HG03575 (cell line): ENCODE results near the gene CTTNBP2.

Source experiments
- ATAC-seq: cut with Tn5 transposase; IDR thresholded peaks from one replicate; pipeline ENCODE4 v1.9.1; 2021; ENCODE audit not compliant: unreplicated experiment, insufficient number of reproducible peaks, low FRiP score; ENCODE audit errors: extremely low read depth

The CTTNBP2 gene

DNA sequence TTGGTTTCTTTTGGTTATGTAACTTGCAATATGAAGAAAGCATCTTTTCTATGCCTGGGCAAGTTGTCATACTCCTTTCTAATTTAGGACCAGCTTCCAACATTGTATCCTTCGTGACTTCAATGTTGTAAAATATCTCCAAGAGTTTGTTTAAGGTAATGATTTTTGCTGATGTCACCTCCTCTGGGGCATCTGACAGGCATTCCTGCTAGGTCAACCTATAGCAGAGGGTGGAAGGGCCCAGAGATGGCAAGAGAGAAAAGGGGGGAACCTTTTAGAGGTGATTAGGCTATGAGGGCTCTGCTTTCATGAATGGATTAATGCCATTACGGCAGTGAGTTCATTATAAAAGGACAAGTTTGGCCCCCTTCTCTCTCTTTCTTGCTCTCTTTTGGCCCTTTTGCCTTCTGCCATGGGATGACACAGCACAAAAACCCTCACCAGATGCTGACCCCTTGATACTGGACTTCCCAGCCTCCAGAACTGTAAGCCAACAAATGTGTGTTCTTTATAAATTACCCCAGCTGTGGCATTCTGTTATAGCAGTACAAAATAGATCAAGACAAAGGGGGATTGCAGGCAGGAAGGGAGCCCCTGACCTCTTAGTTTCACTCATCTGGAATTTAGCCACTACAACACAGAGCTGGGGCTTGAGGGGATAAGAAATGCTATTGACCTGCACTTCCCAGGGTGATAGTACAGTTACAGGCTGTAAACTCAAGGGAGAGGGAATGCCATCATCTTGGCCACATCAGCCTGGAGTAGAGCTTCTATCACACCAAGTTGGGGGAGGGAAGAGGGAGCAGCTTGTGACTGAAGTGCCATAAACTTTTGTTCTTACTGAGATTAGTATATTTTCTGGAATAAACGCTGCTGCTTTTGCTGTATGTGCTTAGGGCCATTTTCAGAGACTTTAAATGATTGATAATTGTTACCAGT lies 197.5 kb downstream of the CTTNBP2 start:
- ATAC-seq: no peak

DNA sequence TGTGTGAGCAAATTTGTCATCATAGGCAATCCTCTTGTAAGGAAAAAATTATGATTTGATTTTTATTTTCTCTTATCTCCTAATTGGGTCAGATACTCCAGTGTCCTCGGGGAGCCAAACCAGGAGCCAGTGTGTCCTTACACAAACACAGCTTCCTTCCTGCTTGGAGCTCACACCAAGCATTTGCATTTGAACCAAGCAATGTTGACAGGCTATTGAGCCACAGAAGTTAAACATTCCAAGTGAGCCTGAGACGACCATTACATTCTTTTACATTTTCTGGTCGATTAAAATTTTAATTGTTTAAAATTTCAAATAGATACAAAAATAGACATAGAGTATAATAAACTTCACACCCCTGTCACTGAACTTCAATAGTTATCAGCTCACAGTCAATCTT lies 198.6 kb downstream of the CTTNBP2 start:
- ATAC-seq: no peak

DNA sequence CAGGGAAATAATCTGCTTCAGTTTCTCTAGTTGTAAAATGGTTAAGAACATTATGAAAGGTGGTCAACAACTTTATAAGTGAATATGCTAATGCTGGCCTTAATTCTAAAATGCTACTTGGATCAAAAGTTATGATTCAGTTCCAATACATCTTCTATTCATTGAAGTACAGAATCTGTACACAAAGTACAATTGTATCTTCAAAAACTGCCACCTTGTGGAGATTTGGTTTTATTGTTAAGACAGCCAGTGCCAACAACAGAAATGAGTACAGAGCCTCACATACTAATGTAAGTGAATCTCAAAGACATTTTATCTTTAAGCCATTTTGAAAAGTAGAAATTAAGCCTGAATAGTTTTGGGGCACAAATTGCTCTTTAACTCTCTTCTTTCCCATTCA lies 199.4 kb downstream of the CTTNBP2 start:
- no peak for ATAC-seq

DNA sequence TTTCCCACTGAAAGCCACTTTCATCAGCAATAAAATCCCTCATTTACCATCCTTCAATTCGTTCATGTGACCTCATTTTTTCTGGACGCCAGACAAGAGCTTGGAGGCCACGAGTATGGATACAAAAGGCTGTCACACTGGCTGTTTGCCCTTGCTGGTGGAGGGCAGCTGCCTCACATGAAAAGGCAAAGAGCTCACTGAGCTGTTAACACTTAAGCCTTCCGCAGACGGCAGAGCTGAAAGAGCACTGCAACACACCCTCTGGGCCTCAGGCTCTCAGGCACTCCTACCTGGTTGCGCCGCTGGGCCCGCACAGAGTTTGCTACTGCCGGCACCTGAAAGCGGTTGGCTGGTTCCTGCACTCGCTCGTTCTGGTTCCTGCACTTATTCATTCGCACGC lies 199.9 kb downstream of the CTTNBP2 start:
- ATAC-seq: no peak

DNA sequence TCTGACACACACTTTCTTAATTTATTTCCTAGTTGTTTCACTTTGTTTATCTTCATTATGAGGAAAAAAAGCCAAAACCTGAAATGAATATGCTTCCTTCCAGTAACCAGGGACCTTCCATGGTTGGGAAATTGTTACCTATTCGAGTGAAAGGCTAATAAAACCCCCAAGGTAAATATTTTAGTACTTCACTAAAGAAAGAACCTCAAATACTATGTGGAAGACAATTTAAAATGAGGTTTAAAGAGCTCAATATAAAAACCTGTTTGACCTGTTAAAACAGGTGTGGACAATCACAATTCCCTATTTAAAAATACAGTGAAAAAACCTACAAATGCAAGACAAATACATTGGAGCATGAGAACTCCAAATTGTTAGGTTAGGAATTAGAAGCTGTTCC lies 200.8 kb downstream of the CTTNBP2 start:
- ATAC-seq: no peak

DNA sequence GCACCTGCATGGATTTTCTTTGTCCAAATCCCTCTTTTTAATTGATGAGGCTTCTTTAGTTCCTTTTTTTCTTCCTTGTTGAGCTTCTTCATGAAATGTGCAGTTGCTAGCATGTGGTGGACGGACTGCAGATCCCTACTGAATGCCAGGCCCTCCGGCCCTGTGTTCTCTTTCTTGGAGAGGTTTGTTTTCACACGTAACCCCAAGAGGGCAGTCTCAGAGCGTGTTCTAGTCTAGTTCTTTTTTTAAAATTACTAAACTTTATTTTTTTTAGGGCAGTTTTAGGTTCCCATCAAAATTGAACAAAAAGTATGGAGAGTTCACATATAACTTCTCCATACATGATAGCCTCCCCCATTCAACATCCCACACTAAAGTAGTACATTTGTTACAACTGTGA lies 203.4 kb downstream of the CTTNBP2 start:
- ATAC-seq: no peak

DNA sequence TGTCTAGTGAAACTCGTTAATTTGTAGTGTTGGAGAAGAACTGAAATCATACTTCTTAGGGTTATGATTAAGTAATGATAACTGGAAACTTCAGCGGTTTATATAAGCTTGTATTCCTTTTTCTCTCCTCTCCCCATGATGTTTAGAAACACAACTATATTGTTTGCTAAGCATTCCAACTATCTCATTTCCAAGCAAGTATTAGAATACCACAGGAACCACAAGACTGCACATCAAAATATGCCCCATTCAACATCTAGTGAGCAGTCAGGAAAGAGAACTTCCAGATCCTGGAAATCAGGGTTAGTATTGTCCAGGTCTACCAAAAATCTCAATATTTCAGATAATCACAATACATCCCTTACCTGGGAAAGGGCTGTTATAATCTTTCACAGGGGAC lies 205.8 kb downstream of the CTTNBP2 start:
- no peak for ATAC-seq

DNA sequence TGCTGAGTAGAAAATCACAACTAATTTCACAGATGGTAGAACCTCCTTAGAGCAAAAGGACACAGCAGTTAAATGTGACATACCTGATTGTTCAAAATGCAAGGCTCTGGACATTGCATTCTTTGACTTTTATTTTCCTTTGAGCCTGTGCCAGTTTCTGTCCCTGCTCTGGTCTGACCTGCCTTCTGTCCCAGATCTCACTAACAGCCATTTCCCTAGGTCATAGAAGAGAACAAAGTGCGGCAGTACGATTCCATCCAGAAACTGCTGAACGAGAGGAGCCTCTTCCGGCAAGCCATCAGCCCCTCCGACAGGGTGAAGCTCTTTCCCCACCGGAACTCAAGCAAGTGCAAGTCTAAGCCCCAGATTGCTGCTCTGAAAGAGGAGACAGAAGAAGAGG lies 206.6 kb downstream of the CTTNBP2 start:
- no peak for ATAC-seq

DNA sequence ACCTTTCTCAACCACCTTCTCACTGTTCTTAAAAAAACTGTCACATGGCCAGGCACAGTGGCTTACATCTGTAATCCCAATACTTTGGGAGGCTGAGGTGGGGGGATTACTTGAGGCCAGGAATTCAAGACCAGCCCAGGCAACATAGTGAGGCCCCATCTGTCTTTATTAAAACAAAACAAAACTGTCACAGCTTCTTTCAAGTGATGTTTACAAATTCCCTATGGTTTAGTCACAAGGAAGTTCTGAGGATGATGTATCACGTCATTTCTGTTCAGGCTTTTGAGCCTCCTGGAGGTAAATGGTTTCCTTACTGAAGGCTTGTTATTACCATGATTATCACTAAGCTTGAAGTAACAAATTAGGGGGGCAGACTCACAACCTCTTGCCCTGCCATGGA lies 207.2 kb downstream of the CTTNBP2 start:
- ATAC-seq: no peak

DNA sequence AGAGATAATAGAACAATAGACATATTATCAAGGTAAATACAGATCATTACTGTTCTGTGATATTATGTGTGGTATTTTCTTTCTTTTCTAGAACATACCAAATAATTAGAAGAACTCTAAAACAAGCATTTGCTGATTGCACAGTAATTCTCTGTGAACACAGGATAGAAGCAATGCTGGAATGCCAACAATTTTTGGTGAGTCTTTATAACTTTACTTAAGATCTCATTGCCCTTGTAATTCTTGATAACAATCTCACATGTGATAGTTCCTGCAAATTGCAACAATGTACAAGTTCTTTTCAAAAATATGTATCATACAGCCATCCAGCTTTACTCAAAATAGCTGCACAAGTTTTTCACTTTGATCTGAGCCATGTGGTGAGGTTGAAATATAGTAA lies 207.9 kb downstream of the CTTNBP2 start:
- no peak for ATAC-seq

DNA sequence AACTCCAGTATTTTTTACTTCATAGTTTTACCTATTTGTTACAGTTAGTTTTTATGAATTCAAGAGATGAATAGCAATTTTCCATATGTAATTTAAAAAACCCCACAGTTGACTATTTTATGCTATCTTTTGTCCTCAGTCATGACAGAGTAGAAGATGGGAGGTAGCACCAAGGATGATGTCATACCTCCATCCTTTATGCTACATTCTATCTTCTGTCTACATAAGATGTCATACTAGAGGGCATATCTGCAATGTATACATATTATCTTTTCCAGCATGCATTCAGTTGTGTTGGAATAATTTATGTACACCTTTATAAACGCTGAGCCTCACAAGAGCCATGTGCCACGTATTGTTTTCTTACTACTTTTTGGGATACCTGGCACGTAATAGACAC lies 209.2 kb downstream of the CTTNBP2 start:
- ATAC-seq: no peak

DNA sequence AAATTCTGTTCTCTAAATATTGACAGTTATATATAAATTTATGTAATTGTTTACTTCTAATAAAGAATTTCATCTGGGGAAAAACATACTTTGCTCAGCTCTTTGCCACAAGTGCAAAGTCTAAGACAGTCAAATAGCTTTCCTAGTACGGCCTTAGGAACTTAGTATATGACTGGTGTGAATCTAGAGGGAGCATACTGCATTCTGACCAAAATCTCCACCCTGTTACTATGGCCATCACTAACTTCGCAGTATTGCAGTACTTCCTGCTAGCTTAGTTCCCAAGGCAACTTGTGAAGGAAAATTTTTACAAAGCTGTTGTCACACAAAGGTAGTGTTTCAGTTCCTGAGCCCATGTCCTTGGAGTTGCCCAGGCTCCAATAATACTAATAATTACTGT lies 211.9 kb downstream of the CTTNBP2 start:
- no peak for ATAC-seq
